Measurements from ENCODE around the gene RGS10.
"Not testable (repeated sequence)": the region's sequence is repeated elsewhere in the genome, so short reads cannot be mapped to it uniquely, and the experiment has no call there.

RGS10 gene, protein sequence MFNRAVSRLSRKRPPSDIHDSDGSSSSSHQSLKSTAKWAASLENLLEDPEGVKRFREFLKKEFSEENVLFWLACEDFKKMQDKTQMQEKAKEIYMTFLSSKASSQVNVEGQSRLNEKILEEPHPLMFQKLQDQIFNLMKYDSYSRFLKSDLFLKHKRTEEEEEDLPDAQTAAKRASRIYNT

GRCh38 chr10:119542357-119542987 is at the start of gene RGS10:
TSS of gene RGS10 (minus strand) at chr10:119542719. CDS start at chr10:119542638, 81 bp downstream.
- peak; percentile 80 for DNase-seq

GRCh38 chr10:119588071-119588470 is 45.6 kb upstream of the RGS10 start:
- DNase-seq, result no peak

DNA sequence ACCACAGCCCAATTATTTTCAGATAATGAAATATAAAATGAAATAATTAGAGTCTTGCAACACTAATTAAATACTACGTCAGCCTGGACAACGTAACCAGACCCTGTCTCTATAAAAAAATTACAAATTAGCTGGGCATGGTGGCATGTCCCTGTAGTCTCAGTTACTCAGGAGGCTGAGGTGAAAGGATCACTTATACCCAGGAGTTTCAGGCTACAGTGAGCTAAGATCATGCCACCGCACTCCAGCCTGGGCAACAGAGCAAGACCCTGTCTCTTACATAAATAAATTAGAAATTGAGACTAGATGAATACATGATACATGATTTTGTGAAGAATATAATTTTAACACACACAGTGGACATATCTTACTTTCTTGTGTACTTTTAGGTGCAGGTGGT is 35.8 kb upstream of the RGS10 start:
- DNase-seq, result no peak

- DNase-seq, result no peak
These were observed 33.5 kb upstream of the RGS10 start for GRCh38 chr10:119575991-119576390.

GRCh38 chr10:119575506-119575905 is 33.0 kb upstream of the RGS10 start:
- no peak for DNase-seq

DNA sequence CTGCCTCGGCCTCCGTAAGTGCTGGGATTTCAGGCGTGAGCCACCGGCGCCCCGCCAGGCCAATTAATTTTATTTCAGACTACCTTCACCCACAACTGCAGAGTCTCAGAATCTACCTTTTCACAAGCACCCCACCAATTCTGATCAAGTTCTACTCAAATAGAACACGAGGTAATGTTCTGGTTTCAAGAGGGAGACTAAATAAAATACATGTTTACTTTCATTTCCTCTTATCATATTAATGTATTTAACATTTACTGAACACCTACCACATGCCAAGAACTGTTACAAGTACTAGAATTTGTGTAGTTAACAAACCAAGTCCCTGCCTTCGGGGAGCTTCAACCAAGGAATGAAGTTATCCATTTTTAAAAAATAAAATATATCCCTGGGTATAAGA is 25.5 kb upstream of the RGS10 start:
- DNase-seq, result no peak

DNA sequence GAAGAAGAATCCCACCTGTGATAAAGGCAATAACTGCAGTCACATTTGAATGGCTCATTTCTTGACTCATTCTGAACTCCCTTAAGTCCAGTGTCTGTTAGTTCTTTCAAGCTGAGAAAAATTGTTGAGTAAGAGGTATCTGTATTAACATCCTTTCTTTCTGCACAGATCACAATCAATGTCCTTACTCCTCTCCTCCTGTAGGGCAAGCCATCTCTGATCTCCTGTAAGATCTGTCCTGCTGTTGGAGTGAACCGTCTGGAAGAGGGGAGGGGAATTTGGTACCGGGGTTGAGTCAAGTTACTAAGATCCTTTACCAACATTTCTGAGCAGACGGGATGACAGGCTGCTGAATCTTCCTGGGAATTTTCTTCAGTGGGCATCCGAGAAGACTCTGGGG is 19.6 kb upstream of the RGS10 start:
- DNase-seq, result no peak

- DNase-seq, result not testable (repeated sequence)
These were observed 17.0 kb upstream of the RGS10 start for GRCh38 chr10:119559511-119559910.

- not testable (repeated sequence) for DNase-seq
These were observed 13.6 kb upstream of the RGS10 start for GRCh38 chr10:119556081-119556480.

DNA sequence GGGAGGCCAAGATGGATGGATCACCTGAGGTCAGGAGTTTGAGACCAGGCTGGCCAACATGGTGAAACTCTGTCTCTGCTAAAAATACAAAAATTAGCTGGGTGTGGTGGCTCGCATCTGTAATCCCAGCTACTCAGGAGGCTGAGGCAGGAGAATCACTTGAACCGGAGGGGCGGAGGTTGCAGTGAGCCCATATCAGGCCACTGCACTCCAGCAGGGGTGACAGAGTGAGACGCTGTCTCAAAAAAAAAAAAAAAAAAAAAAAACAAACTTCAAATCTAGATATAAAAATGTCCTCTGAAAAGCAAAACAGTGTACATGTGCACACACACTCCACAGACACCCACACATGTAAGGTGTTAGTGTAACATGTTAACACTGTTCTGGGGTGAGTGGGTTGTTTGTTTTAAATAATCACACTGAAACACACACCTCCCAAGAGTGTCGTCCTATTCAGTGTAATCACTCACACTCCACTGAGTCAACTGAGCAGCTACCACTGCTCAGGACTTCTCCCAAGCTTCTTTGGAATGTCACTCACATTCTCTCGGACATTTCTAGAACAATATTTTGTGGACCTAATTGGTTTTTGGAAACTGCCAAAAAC is 12.8 kb upstream of the RGS10 start:
- no peak for DNase-seq

DNA sequence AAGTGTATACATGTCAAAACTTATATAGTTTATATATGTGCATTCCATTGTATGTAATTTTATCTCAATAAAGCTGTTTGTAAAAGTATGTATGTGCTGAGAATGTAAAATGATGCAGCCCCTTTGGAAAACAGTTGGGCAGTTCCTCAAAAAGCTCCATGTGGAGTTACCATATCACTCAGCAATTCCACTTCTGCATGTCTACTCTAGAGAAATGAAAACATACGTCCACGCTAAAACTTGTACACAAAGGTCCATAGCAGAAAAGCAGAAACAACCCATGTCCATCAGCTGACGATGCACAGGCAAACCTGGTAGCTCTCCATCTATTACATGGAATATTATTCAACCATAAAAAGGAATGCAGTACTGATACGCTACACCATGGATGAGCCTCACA is 8.3 kb upstream of the RGS10 start:
- no peak for DNase-seq

DNA sequence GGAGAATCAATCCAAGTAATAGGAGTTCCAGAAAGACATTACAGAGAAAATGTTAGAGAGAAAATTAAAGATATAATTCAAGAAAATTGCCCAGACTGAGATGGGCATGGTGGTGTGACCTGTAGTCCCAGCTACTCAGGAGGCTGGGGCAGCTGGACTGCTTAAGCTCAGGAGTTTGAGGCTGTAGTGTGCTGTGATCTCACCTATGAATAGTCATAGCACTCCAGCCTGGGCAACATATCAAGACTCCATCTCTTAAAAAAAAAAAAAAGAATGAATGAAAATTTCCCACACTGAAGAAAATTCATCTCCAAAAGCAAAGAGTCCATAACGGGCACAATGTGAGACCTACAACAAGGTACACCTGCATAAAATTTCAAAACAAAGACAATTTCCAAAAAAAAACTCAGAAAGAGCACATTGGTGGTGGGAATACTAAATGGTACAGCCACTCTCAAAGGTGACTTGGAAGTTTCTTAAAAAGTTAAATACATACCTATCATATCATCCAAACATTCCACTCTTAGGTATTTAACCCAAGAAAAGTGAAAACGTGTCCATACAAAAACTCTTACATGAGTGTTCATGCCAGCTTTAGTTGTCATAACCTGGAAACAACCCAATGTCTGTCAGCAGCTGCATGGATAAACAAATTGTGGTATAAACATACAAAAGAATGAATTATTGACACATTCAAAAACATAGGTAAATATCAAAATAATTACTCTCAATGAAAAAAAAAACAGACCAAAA is 6.9 kb upstream of the RGS10 start:
- no peak for DNase-seq

DNA sequence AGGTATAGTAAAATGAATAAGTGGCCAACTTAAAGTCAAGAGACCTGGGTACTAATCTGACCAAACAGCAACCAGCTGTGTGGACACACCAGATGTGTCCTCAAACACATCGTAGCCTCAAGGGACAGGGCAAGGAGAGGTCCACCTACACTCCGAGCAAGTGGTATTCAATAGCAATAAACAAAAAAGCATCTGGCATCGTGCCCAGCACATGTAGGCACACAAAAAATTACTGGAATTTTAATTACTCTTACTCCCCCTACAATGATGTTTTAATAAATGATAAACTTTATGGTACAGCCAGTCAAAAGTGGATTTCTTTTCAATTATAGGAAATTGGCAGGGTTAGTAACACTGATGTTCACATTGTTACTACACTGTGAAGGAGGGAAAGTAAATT is 3.5 kb upstream of the RGS10 start:
- DNase-seq, result peak; percentile 74

GRCh38 chr10:119545310-119545709 is 2.8 kb upstream of the RGS10 start:
- no peak for DNase-seq

DNA sequence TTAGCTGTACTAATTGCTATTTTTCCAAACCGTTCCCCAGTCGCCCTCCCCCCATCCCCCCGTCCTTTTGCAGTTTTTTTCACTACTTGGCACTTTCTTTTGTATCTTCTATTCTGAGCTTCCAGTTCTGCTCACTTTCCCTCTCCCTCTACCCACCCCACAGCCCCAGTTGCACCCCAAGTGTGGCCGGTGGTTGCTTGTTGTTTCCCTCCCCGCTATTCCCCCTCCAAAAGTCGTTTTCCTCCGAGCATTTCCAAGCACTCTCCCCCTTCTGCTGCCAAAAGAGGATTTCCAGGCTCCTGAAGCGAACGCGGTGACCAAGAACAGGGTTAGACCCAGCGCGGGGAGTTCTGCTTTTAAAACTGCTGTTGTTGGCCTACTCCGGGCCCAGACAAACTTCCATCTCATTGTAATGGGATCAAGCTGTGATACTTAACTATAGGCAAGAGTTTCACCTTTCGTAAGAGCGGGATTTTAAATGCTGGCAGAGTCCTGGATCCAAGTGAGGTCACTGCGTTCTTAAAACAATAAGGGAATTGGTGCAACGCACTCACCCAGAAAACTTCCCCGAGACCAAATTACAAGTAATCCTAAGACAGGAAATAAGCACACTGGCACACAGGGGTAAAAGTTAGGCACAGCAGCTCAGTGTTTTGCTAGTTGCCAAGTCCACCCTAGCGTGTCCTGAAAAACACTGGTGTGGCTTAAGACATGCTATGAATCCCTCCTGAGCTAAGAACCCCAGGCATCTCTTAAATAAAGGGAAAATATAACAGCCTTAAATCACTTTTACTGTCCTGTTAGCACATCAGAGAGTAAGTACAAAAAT is 1.5 kb upstream of the RGS10 start:
- DNase-seq, result no peak

GRCh38 chr10:119542988-119543813 is 682 bp upstream of the RGS10 start:
- DNase-seq, result peak; percentile 67

GRCh38 chr10:119541459-119542356 is 811 bp downstream of the RGS10 start:
- no peak for DNase-seq

DNA sequence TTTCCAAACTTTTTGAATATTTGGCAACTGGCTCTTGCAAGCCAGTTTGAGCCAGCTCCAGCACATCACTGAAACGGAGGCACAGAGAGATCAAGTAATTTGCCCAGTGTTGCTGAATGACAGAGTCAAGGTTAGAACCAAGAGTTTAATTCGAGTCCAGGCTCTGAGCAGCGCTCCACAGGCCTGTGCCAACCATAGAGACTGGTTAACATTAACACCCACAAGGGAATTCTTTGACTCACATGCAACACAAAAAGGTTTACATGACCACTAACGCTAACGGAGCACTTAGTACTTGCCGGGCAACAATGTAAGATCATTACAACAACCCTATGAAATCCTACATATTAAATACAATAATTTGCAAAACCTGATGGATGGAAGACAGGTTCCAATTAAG is 1.5 kb downstream of the RGS10 start:
- no peak for DNase-seq

DNA sequence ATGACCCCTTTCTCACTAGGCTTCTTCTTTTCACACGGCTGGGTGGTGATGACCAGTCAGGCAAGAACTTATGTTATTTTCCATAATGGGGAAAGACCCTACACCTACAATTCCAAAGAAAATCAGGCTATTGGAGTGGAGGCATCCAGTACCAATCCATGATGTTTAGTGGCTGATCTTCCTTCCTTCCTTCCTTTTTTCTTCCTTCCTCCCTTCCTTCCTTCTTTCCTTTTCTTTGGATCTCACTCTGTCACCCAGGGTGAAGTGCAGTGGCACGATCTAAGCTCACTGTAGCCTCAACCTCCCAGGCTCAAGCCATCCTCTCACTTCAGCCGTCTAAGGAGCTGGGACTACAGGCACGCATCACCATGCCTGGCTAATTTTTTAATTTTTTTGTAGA is 2.5 kb downstream of the RGS10 start:
- no peak for DNase-seq

DNA sequence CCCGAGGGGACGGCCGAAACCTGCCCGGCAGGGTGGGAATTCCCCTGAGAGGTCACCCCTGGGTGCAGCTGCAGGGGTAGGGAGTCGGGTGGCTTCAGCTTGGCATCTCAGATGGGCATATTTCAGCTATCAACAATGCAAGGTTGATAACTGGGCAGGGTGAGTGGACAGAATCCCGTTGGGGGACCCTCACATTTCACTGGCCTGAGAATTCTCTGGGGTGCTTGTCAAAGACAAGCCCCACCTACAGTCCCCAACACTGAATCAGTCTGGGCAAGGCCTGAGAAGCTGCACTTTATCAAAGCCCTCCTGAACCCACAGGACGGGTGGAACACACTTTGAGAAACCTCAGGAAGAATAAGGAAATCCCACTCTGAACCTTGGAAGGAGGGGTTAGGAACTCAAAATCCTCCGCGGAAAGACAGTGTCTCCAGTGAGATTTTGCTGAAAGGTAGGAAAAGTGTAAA is 3.1 kb downstream of the RGS10 start:
- DNase-seq, result no peak
